ENCODE measurements around the gene DUXB.

Gene DUXB

GRCh38 chr16:75701361-75701760, at the start of gene DUXB:
Gene DUXB, minus strand, starts transcription at chr16:75701461. Its CDS starts 43 bp downstream, at chr16:75701418.
- no peak for DNase-seq (ENCODE audit: low read depth)

- no peak for DNase-seq (ENCODE audit: low read depth)
Observed at GRCh38 chr16:75750528-75750927, 49.3 kb upstream of the DUXB start.

DNA sequence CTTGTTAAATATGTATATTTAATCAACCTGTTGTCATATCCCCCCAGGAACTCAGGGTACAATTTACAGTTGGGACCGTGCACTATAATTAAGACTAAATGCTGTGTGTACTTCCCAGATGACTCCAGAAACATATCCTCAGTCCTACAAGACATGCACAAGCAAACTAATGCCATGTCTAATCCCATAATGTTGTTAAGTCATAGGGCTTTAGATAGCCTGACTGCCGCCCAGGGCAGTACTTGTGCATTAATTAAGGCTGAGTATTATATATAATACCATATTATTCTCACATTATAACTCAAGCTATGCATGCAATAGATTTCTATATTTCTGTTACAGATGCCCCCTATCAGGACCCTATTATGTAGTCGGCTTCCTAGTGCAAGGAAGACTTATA, 45.1 kb upstream of the DUXB start:
- DNase-seq (ENCODE audit: low read depth) = no peak

GRCh38 chr16:75745823-75746222, 44.6 kb upstream of the DUXB start:
- no peak for DNase-seq (ENCODE audit: low read depth)

GRCh38 chr16:75745242-75745641, 44.0 kb upstream of the DUXB start:
- no peak for DNase-seq (ENCODE audit: low read depth)

DNA sequence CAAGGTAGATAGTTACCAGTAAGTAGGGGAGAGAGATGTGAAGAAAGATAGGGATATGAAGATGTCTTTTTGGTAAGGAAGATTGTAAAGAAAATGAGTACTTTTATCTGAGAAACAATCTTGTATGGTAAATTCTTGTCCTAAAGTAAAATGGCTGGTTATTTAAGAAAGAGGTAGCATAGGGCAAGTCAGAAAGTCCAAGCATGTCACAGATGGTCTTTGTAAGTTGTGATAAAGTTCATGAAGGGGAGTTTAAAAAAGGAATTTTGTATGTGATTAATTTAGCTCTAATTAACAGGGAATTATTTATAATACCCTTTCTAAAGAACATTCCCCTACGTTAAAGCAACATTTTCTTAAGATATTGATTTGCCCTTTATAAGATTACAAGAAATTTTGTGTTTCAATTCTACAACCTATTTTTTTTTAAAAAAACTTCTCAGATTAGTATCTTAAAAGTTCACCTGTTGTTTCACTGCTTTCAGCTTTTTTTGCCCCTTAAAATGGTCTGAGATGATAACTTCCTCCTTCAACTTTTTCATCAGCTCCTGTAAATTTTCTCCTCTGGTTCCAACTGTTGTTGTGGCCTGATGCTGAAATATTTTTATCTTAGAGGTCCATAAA, 41.3 kb upstream of the DUXB start:
- DNase-seq (ENCODE audit: low read depth) = no peak

DNA sequence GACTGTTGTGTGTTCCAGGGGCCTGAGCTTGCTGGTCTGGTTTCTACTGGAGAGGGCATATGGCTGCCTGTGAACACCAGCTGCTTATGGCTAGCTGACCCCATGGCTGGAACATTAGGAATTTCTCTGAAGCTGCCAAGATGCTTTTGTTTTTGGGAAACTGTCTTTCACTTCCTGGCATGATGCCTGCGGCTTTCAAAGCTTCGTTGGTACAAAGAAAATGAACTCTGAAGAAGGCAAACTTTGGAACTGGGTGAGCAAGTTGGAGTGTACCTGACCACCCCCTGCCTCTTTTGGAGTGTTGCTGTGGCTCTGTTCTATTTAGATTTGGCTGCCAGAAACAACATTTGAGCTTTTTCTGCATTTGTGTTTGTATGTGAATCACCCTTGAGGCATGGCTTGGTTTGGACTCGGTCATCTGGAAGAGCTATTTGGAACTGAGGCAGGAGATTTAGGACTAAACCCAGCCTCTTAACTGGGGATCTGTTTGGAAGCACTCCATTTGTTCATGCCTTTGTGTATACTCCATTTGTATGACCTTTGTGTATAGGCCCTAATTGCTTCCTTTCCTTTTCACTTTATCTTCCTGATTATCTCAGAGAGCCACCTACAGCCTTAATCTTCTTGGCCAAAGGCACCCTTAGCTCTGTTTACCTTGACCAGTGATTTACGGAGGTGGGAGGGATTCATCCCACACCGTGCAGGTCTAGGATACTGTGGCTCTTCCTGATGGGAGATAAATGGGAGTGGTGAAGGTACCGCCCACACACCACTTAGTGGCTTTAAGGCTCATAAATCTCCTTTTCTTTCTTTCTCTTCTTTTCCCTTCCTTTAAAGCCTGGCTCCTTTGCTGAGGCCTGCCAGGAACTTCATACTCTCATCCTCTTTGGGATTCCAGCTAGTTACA, 32.3 kb upstream of the DUXB start:
- peak; percentile 93 for DNase-seq (ENCODE audit: low read depth)

DNA sequence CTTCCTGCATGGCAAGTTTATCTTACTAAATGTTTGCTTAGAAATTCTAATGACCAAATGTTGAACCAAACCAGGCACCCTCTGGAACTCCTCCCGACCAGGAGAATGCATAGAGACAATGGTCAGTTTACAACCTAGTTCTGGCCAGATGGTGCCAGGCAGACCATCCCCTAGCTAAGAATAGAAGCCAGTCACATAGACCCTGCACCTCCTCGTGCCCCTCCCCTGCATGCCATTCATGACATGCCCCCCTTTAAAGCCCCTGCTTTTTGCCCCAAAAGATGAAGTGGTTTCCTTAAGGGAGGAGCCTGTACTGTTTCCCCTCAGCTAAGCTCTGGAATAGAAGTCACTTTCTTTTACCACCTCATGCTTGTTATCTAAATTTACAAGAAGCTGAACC, 31.6 kb upstream of the DUXB start:
- DNase-seq (ENCODE audit: low read depth) = no peak

DNA sequence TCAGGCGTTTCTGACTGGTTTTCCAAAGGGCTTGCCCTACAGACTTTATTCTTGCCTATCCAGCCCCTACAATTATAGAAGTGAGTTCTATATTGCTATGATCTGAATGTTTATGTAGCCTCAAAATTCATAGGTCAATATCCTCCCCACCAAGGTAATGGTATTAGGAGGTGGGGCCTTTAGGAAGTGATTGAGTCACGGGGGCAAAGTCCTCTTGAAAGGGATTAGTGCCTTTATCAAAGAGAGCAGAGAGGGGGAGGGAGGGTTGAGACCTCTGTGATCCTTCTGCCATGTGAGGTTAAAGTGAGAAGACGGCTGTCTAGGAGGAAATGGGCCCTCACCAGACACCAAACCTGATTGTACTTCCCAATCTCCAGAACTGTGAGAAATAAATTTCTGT, 26.0 kb upstream of the DUXB start:
- DNase-seq (ENCODE audit: low read depth) = no peak

- no peak for DNase-seq (ENCODE audit: low read depth)
Observed at GRCh38 chr16:75726390-75726789, 25.1 kb upstream of the DUXB start, which contains the start of gene CPHXL. Gene CPHXL, minus strand, starts transcription at chr16:75726490. Its CDS starts 48 bp downstream, at chr16:75726442.

- no peak for DNase-seq (ENCODE audit: low read depth)
Observed at GRCh38 chr16:75718452-75718851, 17.2 kb upstream of the DUXB start.

- DNase-seq (ENCODE audit: low read depth) = no peak
Observed at GRCh38 chr16:75714661-75715060, 13.4 kb upstream of the DUXB start.

DNA sequence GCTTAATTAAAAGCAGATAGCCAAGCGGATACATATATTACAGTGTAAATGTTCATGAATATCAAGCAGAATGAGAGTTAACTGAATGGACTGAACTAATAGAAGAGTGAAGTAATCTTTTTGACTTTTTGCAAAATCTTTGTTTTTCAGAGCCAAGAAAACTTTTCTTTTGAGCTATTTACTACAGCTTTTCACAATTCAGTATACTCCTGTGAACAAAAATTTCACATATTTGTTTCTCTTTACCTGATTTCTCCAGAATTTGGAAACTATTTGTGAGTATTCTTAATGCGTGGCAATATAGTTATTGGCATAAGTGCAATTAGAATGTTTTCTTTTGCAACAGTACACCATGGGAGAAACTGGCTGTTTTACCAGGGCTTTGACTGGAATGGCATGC, 9.1 kb upstream of the DUXB start:
- no peak for DNase-seq (ENCODE audit: low read depth)

- DNase-seq (ENCODE audit: low read depth) = no peak
Observed at GRCh38 chr16:75703306-75703705, 2.0 kb upstream of the DUXB start.

GRCh38 chr16:75702242-75702641, 981 bp upstream of the DUXB start:
- DNase-seq (ENCODE audit: low read depth) = no peak

- no peak for DNase-seq (ENCODE audit: low read depth)
Observed at GRCh38 chr16:75697571-75697970, 3.7 kb downstream of the DUXB start.

GRCh38 chr16:75695708-75696107, 5.6 kb downstream of the DUXB start:
- DNase-seq (ENCODE audit: low read depth) = no peak

DNA sequence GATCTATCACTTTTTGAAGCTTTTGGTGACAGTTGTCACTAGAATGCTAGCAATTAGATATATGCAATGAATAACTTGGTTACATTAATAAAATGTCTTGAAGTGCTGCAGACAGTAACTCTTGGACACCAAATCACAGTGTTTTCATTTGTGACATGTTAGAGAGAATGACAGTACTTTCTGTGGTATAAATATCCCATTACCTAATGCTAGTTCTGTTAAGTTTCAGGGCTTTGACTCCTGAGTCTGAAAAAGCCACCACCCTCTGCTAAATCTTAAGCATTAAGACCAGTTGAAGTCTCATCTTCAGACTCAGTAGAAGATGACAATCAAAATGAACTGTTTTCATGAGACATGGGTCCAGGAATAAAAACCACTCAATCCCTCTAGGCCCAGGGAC, 13.9 kb downstream of the DUXB start:
- DNase-seq (ENCODE audit: low read depth) = no peak

DNA sequence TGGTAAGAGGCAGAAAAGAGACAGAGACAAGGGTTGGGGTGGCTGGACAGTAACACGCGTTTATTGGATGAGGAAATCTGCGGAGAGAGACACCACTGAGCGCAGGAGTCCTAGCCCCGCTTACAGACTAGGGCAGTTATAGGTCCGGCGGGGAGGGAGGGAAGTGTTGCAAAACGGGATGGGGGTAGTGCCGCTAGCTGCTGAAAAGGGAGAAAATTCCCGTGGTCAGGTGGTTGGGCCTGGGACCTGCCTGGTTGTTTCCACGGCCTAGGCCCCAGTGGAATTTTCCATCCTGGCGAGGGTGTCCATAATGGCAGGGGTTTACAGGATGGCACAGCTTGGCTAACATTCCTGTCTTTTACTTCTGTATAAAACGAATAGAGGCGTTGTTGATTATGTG, 19.0 kb downstream of the DUXB start:
- DNase-seq (ENCODE audit: low read depth) = no peak

DNA sequence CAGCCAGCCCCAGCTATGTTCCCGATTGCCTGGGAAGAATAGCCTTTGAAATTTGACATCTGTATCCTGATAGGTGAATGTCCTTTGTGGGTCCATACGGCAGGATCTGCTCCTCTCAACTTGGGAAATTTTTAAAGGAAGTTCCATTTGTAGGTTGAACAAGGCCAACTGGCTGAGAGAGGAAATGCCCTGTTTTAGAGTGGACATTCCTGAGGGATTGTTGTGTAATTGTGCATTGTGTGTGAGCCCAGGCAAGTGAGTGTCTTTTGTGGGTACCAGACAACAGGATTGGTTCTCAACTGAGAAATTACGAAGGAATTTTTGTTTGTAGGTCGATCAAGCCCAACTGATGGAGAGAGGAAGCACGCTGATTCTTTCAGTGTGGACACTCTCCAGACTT, 21.9 kb downstream of the DUXB start:
- DNase-seq (ENCODE audit: low read depth) = no peak

GRCh38 chr16:75676909-75677308, 24.4 kb downstream of the DUXB start, which contains the start of gene CPHXL2:
Gene CPHXL2, minus strand, starts transcription at chr16:75677009. Its CDS starts 10 bp downstream, at chr16:75676999.
- DNase-seq (ENCODE audit: low read depth) = no peak

DNA sequence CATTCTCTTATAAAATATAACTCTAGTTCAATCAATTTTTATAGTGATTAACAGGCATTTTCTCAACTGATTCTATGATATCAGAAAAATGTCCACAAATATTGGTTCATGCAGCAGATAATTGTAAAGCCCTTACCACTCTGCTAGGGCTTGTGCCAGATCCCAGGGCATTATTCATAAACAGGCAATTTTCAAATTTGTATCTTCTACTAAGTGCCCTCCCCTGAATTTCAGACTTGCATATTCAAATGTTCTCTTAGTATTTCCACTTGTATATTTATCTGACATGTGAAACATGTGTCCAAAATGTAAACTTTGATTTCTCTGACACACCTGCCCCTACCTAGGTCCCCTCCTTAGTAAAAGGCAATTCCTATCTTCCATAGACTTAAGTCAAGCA, 33.8 kb downstream of the DUXB start:
- DNase-seq (ENCODE audit: low read depth) = no peak

GRCh38 chr16:75660726-75661302, 40.4 kb downstream of the DUXB start:
- no peak for DNase-seq (ENCODE audit: low read depth)
